ENCODE measurements around the gene SORD. TPM values are rescaled to one million over a fixed set of nuclear protein-coding genes. Genes with fewer than 3 reads are reported as not detected.

Gene SORD
- total and polyA plus RNA-seq, 2 donors (not counting 3 experiments of a cell fraction or from before 2014, with no cell fraction given): 16.6 to 31.8 TPM

GRCh38 chr15:45118996-45119395 lies 96.0 kb downstream of the SORD start:
- no peaks in the 10 kb centered on the region for H3K36me3 ChIP-seq (ENCODE audit: control insufficient read depth in 2 of 2, extremely low read depth in 1 of 2, insufficient read depth in 2 of 2, low read length in 2 of 2)
- no peak overlapping the region for H3K4me2 ChIP-seq (ENCODE audit: insufficient read depth, low read length)
- H3K79me2 ChIP-seq (ENCODE audit: control insufficient read depth, insufficient read depth, low read length): no peaks in the 10 kb centered on the region
- H4K20me1 ChIP-seq (replicated peaks; ENCODE audit: control insufficient read depth, extremely low read depth, insufficient read depth, low read length): no peaks in the 10 kb centered on the region
- peaks cover 10% of the 10 kb centered on the region for H3K4me1 ChIP-seq (ENCODE audit: control insufficient read depth, extremely low read depth, insufficient read depth, low read length)
- BruUV-seq (replicated peaks): no TSS peak
- H3K27me3 ChIP-seq (ENCODE audit: control insufficient read depth in 2 of 2, insufficient read depth in 2 of 2, low read length in 2 of 2): peaks cover 39 to 47% of the 10 kb centered on the region in 2 experiments
- no peak overlapping the region for H3K27ac ChIP-seq (ENCODE audit: insufficient read depth, low read depth, low read length)
- no peaks in the 10 kb centered on the region for H3K9me1 ChIP-seq (replicated peaks; ENCODE audit: control insufficient read depth, extremely low read depth, insufficient read depth, low read length)
- DNase-seq (ENCODE audit: low read depth, low spot score) (no peak), FAIRE-seq (no peak)
- H3K4me3 ChIP-seq (replicated peaks in 1 of 3; ENCODE audit: insufficient read depth in 1 of 3, low read depth in 1 of 3, low read length in 3 of 3): no peak overlapping the region
- no peaks in the 10 kb centered on the region for H3K9me3 ChIP-seq (replicated peaks; ENCODE audit: control insufficient read depth, insufficient read depth, low read length)
- H2AFZ ChIP-seq (ENCODE audit: low read depth, low read length): no peak overlapping the region
- intact Hi-C loops (cut with micrococcal nuclease) (loop anchor here (2.0 to 5.0 kb wide), 4 partner anchors 80 to 267 kb away; no protein-coding TSS in a partner anchor), dilution Hi-C loops (cut with MboI; ENCODE audit: extremely low pct_ligation_motif_present, low sequenced_read_pairs) (no loop called here)
- TF ChIP-seq CTCF (IDR thresholded peaks at IDR 0.05; ENCODE audit: extremely low read depth in 1 of 2, insufficient read depth in 1 of 2, low read depth in 1 of 2, low read length in 2 of 2) (no peak), GATA2 (IDR thresholded peaks at IDR 0.05; ENCODE audit: insufficient read depth, insufficient read length, low read depth, low read length) (no peak), MYC (IDR thresholded peaks at IDR 0.05; ENCODE audit: low read depth, low read length) (no peak), MAX (IDR thresholded peaks at IDR 0.05; ENCODE audit: insufficient read depth, insufficient read length) (no peak), EZH2 (IDR thresholded peaks at IDR 0.05; ENCODE audit: borderline replicate concordance, low read depth, low read length, severe bottlenecking) (no peak), POLR2AphosphoS5 (IDR thresholded peaks at IDR 0.05; ENCODE audit: insufficient read depth, low read depth, low read length) (no peak), JUN (IDR thresholded peaks at IDR 0.05; ENCODE audit: borderline replicate concordance, insufficient read depth, insufficient read length, low read depth) (no peak), FOS (IDR thresholded peaks at IDR 0.05; ENCODE audit: borderline replicate concordance, insufficient read depth, low read length) (no peak)
- POLR2A ChIA-PET: no interaction called here
- CTCF ChIA-PET: interaction anchor here (0.8 to 2.4 kb wide), 20 partner anchors 8 to 455 kb away, joined by 3 to 45 read pairs (median 6); partner anchors contain the start of genes DUOX1, DUOXA1 and SPG11
- no peak overlapping the region for H3K9ac ChIP-seq (replicated peaks; ENCODE audit: extremely low read depth, insufficient read depth, low read length)

Data from endothelial cell of umbilical vein (primary cell).